Epidermal melanocyte (primary cell): Measurements from ENCODE around the gene RRP9.

Source experiments
- DNase-seq: peaks from one replicate; pipeline ENCODE4 v3.0.0; 2011; ENCODE audit warnings: low spot score; ENCODE audit not compliant: insufficient read length

RRP9 gene

DNA sequence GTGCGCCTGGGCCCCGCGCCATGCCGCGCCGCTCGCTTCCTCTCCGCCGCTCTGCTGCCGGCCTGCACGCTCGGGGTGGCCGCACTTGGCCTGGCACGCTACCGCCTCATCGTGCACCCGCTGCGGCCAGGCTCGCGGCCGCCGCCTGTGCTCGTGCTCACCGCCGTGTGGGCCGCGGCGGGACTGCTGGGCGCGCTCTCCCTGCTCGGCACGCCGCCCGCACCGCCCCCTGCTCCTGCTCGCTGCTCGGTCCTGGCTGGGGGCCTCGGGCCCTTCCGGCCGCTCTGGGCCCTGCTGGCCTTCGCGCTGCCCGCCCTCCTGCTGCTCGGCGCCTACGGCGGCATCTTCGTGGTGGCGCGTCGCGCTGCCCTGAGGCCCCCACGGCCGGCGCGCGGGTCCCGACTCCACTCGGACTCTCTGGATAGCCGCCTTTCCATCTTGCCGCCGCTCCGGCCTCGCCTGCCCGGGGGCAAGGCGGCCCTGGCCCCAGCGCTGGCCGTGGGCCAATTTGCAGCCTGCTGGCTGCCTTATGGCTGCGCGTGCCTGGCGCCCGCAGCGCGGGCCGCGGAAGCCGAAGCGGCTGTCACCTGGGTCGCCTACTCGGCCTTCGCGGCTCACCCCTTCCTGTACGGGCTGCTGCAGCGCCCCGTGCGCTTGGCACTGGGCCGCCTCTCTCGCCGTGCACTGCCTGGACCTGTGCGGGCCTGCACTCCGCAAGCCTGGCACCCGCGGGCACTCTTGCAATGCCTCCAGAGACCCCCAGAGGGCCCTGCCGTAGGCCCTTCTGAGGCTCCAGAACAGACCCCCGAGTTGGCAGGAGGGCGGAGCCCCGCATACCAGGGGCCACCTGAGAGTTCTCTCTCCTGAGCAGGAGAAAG lies 14.4 kb upstream of the RRP9 start:
- DNase-seq, result peak; percentile 66

- DNase-seq, result no peak
Observed at GRCh38 chr3:51955175-51955892, 13.6 kb upstream of the RRP9 start, which contains the start of gene GPR62. GPR62 (plus strand) TSS chr3:51955381; CDS start chr3:51955653, 272 bp downstream.

DNA sequence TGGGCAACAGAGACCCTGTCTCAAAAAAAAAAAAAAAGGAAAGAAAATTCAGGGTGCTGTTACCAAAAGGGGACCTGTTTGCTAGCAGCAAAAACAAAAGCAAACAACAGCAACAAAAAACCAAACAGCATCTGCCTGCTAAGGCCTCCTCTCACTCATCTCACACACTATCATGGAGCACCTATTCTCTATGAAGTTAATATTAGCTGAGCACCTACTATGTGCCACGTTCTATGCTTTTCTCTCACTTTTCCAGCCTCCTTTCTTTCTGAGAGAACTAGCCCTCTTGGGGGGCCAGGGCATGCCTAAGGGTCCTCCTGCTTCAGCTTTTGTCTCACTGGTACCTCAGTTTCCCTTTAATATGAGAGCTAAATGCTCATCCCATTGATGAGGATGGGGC lies 13.0 kb upstream of the RRP9 start:
- no peak for DNase-seq

DNA sequence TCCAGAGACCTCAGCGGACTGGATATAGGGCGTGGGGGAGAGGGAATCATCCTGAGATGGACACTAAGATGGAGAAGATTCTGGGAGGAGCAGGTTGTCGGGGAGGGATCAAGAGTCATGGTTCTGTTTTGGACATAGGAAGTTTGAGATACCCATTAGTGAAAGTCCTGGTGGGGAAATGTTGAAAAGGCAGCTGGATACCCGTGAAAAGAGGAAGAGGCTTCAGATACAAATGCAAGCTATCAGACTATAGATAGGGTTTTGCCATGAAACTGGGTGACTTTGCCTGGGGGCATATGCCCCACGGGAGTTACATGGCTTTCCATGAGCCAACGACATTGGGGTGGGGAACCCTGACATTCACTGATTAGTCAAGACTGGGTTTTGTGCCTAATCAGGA lies 12.4 kb upstream of the RRP9 start:
- no peak for DNase-seq

DNA sequence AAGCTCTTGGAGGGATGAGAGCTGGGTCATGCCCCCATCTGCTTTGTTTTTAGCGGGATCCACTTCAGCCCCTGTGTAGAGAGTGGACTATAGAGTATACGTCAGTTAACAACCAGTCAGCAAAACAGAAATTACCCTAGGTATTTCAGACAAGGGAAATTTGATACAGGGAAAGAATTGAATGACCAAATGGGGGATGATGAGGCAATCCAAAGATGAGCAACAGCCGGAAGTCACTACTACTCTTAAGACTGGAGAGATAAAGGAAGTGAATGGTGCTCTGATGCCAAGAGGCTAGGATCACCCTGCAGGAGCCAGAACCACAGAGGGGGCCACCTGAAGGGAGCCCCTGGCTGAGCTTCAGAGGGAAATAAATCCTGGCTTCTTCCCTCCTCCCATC lies 11.7 kb upstream of the RRP9 start:
- DNase-seq, result no peak

- no peak for DNase-seq
Observed at GRCh38 chr3:51950899-51951298, 9.2 kb upstream of the RRP9 start.

GRCh38 chr3:51949121-51949520 lies 7.4 kb upstream of the RRP9 start:
- DNase-seq, result no peak

- no peak for DNase-seq
Observed at GRCh38 chr3:51948016-51948580, 6.4 kb upstream of the RRP9 start.

DNA sequence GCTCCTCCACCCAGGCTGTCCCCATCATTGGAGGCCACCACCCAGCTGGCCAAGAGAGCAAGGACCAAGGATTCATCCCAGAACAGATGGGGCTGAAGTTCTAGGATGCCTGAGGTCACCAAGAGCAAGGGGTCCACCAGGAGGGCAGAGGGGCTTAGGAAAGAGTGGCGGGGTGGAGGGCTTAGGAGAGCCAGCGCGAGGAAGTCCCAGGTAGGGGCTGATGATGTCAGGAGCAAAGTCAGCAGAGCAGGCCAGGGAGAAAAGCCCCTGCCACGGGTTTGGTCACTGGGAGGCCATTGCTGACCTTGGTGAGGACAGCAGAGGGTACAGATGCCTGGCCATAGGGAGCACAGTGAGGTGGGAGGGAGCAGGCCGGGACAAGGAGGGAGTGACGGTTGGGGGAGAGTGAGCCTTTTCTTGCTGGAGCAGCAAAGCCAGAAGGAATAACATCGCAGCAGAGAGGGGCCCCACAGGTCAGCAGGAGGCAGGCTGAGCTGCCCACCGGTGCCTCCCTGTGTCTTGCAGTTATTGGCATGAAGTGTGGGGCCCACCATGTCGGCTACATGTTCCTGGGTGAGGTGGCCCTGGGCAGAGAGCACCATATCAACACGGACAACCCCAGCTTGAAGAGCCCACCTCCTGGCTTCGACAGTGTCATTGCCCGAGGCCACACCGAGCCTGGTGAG lies 5.7 kb upstream of the RRP9 start:
- DNase-seq, result no peak

- DNase-seq, result no peak
Observed at GRCh38 chr3:51946796-51947195, 5.1 kb upstream of the RRP9 start.

DNA sequence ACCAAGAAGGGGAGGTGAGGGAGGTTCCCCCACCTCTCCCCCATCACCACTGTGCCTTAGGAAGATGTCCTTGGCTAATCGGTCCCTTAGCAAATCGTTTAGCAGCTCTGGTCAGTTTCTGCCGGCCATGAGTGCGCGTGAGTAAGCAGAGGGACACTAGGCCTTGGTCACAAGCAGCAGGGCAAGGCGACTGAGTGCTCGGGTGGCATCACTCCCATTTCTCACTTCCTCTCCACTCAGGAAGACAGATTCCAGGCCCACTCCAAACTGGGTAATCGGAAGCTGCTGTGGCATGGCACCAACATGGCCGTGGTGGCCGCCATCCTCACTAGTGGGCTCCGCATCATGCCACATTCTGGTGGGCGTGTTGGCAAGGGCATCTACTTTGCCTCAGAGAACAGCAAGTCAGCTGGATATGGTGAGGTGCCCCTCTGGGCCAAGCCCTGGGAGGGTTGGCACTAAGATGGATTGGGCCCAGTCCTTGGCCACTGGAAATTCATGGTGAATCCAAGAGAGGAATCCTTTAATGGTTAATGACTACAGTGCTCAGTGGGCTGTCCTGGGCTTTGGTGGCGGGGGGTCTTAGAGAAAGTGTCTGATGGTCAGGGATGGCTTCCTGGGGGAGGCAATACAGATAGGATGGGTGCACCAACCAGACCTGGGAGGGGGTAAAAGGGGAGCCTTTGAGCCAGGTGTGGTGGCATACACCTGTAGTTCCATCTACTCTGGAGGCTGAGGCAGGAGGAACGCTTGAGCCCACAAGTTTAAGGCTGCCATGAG lies 4.4 kb upstream of the RRP9 start:
- DNase-seq, result no peak

- no peak for DNase-seq
Observed at GRCh38 chr3:51945031-51945840, 3.5 kb upstream of the RRP9 start.

DNA sequence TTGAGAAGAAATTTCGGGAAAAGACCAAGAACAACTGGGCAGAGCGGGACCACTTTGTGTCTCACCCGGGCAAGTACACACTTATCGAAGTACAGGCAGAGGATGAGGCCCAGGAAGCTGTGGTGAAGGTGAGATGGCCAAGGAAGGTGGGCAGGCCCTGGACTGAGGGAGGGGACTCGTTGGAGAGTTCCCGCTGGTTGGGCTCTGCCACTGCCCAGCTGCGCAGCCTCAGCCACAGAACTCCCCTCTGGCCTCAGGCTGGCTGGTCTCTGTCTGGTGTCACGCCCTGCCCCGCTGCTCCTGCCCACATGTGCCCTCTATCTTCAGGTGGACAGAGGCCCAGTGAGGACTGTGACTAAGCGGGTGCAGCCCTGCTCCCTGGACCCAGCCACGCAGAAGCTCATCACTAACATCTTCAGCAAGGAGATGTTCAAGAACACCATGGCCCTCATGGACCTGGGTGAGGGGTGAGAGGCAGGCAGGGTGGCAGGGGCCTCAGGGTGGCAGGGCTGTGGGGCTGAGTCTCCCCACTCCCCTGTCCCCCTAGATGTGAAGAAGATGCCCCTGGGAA lies 2.8 kb upstream of the RRP9 start:
- DNase-seq, result no peak

- no peak for DNase-seq
Observed at GRCh38 chr3:51943451-51944391, 2.0 kb upstream of the RRP9 start.

GRCh38 chr3:51942603-51943450 lies 1.1 kb upstream of the RRP9 start:
- no peak for DNase-seq

- no peak for DNase-seq
Observed at GRCh38 chr3:51941463-51941797, 274 bp downstream of the RRP9 start.

- DNase-seq, result no peak
Observed at GRCh38 chr3:51940648-51941462, 849 bp downstream of the RRP9 start.
